Measurements from ENCODE around the gene ISLR2. TPM values are rescaled to one million over a fixed set of nuclear protein-coding genes. Genes with fewer than 3 reads are reported as not detected.
A peak's percentile ranks its signal among the peaks of the same experiment; 100 is the strongest.
"Not testable (repeated sequence)": the region's sequence is repeated elsewhere in the genome, so short reads cannot be mapped to it uniquely, and the experiment has no call there.

Gene ISLR2
- polyA plus RNA-seq, 1 donor (not counting 4 experiments of a cell fraction or from before 2014, with no cell fraction given) = not detected

- H3K27me3 ChIP-seq (ENCODE audit: control insufficient read depth, extremely low read depth, insufficient read depth, low read length); H3K4me1 ChIP-seq (ENCODE audit: control insufficient read depth, extremely low read depth, insufficient read depth, low read length); H3K4me2 ChIP-seq (ENCODE audit: control insufficient read depth, extremely low read depth, insufficient read depth, low read depth, low read length); FAIRE-seq; DNase-seq (ENCODE audit: low read depth, low spot score); H3K9me1 ChIP-seq (ENCODE audit: control insufficient read depth, extremely low read depth, insufficient read depth, low read length); H3K4me3 ChIP-seq (ENCODE audit: control insufficient read depth in 2 of 3, extremely low read depth in 1 of 3, insufficient read depth in 2 of 3, low read depth in 1 of 3, low read length in 3 of 3); H3K27ac ChIP-seq (ENCODE audit: control insufficient read depth, insufficient read depth, low read length); H3K9me3 ChIP-seq (ENCODE audit: control insufficient read depth, low read depth, low read length); H3K9ac ChIP-seq (ENCODE audit: control insufficient read depth, extremely low read depth, insufficient read depth, low read length); H2AFZ ChIP-seq (ENCODE audit: control insufficient read depth, low read length); H3K79me2 ChIP-seq (ENCODE audit: control insufficient read depth, insufficient read depth, low read length); H4K20me1 ChIP-seq (ENCODE audit: control insufficient read depth, extremely low read depth, insufficient read depth, low read length); dilution Hi-C loops (cut with MboI; ENCODE audit: extremely low pct_ligation_motif_present, low sequenced_read_pairs); H3K36me3 ChIP-seq (ENCODE audit: control insufficient read depth in 2 of 2, extremely low read depth in 1 of 2, insufficient read depth in 2 of 2, low read length in 2 of 2): not testable (repeated sequence)
Observed at GRCh38 chr15:74095610-74096009, 34.8 kb upstream of the ISLR2 start.

- H3K4me1 ChIP-seq (ENCODE audit: control insufficient read depth, extremely low read depth, insufficient read depth, low read length); FAIRE-seq; H3K4me2 ChIP-seq (ENCODE audit: control insufficient read depth, extremely low read depth, insufficient read depth, low read depth, low read length); DNase-seq (ENCODE audit: low read depth, low spot score); H3K36me3 ChIP-seq (ENCODE audit: control insufficient read depth in 2 of 2, extremely low read depth in 1 of 2, insufficient read depth in 2 of 2, low read length in 2 of 2); H3K9me3 ChIP-seq (ENCODE audit: control insufficient read depth, low read depth, low read length); H4K20me1 ChIP-seq (ENCODE audit: control insufficient read depth, extremely low read depth, insufficient read depth, low read length); H3K9ac ChIP-seq (ENCODE audit: control insufficient read depth, extremely low read depth, insufficient read depth, low read length); H3K9me1 ChIP-seq (ENCODE audit: control insufficient read depth, extremely low read depth, insufficient read depth, low read length); H3K27ac ChIP-seq (ENCODE audit: control insufficient read depth, insufficient read depth, low read length); H2AFZ ChIP-seq (ENCODE audit: control insufficient read depth, low read length); H3K27me3 ChIP-seq (ENCODE audit: control insufficient read depth, extremely low read depth, insufficient read depth, low read length); H3K79me2 ChIP-seq (ENCODE audit: control insufficient read depth, insufficient read depth, low read length); H3K4me3 ChIP-seq (ENCODE audit: control insufficient read depth in 2 of 3, extremely low read depth in 1 of 3, insufficient read depth in 2 of 3, low read depth in 1 of 3, low read length in 3 of 3); dilution Hi-C loops (cut with MboI; ENCODE audit: extremely low pct_ligation_motif_present, low sequenced_read_pairs): not testable (repeated sequence)
Observed at GRCh38 chr15:74096753-74097474, 33.5 kb upstream of the ISLR2 start.

- Histone ChIP-seq H3K4me2 (ENCODE audit: control insufficient read depth, extremely low read depth, insufficient read depth, low read depth, low read length) (peak overlapping the region; percentile 48), H3K4me3 (ENCODE audit: control insufficient read depth in 2 of 3, extremely low read depth in 1 of 3, insufficient read depth in 2 of 3, low read depth in 1 of 3, low read length in 3 of 3) (peak overlapping the region in 1 of 3 experiments; percentile 22), H2AFZ (ENCODE audit: control insufficient read depth, low read length) (peak overlapping the region; percentile 44), H3K9ac (ENCODE audit: control insufficient read depth, extremely low read depth, insufficient read depth, low read length) (peak overlapping the region; percentile 52)
- H3K27me3 ChIP-seq (ENCODE audit: control insufficient read depth, extremely low read depth, insufficient read depth, low read length); H3K9me1 ChIP-seq (ENCODE audit: control insufficient read depth, extremely low read depth, insufficient read depth, low read length); H3K79me2 ChIP-seq (ENCODE audit: control insufficient read depth, insufficient read depth, low read length); H3K36me3 ChIP-seq (ENCODE audit: control insufficient read depth in 2 of 2, extremely low read depth in 1 of 2, insufficient read depth in 2 of 2, low read length in 2 of 2); dilution Hi-C loops (cut with MboI; ENCODE audit: extremely low pct_ligation_motif_present, low sequenced_read_pairs); H3K27ac ChIP-seq (ENCODE audit: control insufficient read depth, insufficient read depth, low read length); H4K20me1 ChIP-seq (ENCODE audit: control insufficient read depth, extremely low read depth, insufficient read depth, low read length); H3K4me1 ChIP-seq (ENCODE audit: control insufficient read depth, extremely low read depth, insufficient read depth, low read length); FAIRE-seq; H3K9me3 ChIP-seq (ENCODE audit: control insufficient read depth, low read depth, low read length): not testable (repeated sequence)
- peak; percentile 17 for DNase-seq (ENCODE audit: low read depth, low spot score)
Observed at GRCh38 chr15:74099963-74100733, 30.2 kb upstream of the ISLR2 start.
